ENCODE measurements around the gene SHPK. TPM values are rescaled to one million over a fixed set of nuclear protein-coding genes. Genes with fewer than 3 reads are reported as not detected.
A peak's percentile ranks its signal among the peaks of the same experiment; 100 is the strongest.

SHPK gene
- total RNA-seq, 6 donors from 2014 or later, result 10.5 to 25.1 (median 12.4) TPM

GRCh38 chr17:3610523-3610922 lies 25.5 kb downstream of the SHPK start:
- H3K27ac ChIP-seq, result no peak overlapping the region
- no peak for TF ChIP-seq POLR2AphosphoS5 (IDR thresholded peaks at IDR 0.05)
- TF ChIP-seq CTCF (IDR thresholded peaks at IDR 0.05), result no peak
- no peak for TF ChIP-seq POLR2A (IDR thresholded peaks at IDR 0.05)
- TF ChIP-seq EP300 (IDR thresholded peaks at IDR 0.05), result no peak
- no peak overlapping the region for H3K4me3 ChIP-seq
- H3K27me3 ChIP-seq, result no peaks in the 10 kb centered on the region
- DNase-seq, result no peak
- H3K36me3 ChIP-seq, result peaks cover 11 to 77% (median 56%) of the 10 kb centered on the region in 4 donors
- ATAC-seq (ENCODE audit: low FRiP score in 2 of 2), result no peak
- no peaks in the 10 kb centered on the region for H3K9me3 ChIP-seq
- H3K4me1 ChIP-seq, result no peaks in the 10 kb centered on the region
- WGBS, 2 donors, result 89 to 98% methylated on average over 12 to 14 of the region's 14 CpGs

GRCh38 chr17:3609689-3610088 lies 26.4 kb downstream of the SHPK start:
- no peak overlapping the region for H3K4me3 ChIP-seq
- no peaks in the 10 kb centered on the region for H3K27me3 ChIP-seq
- TF ChIP-seq POLR2AphosphoS5 (IDR thresholded peaks at IDR 0.05) (no peak), CTCF (IDR thresholded peaks at IDR 0.05) (no peak), POLR2A (IDR thresholded peaks at IDR 0.05) (no peak), EP300 (IDR thresholded peaks at IDR 0.05) (no peak)
- WGBS, 2 donors, result 94 to 98% methylated on average over 8 to 10 of the region's 10 CpGs
- DNase-seq (no peak), ATAC-seq (ENCODE audit: low FRiP score in 2 of 2) (no peak)
- no peak overlapping the region for H3K27ac ChIP-seq
- no peaks in the 10 kb centered on the region for H3K9me3 ChIP-seq
- H3K36me3 ChIP-seq, result peaks cover 11 to 68% (median 48%) of the 10 kb centered on the region in 4 donors
- no peaks in the 10 kb centered on the region for H3K4me1 ChIP-seq

GRCh38 chr17:3603870-3604259 lies 32.2 kb downstream of the SHPK start:
- DNase-seq (no peak), ATAC-seq (ENCODE audit: low FRiP score in 2 of 2) (no peak)
- H3K36me3 ChIP-seq, result peaks cover 0 to 25% (median 9%) of the 10 kb centered on the region in 4 donors
- no peak overlapping the region for H3K4me3 ChIP-seq
- TF ChIP-seq EP300 (IDR thresholded peaks at IDR 0.05), result no peak
- no peak for TF ChIP-seq POLR2A (IDR thresholded peaks at IDR 0.05)
- no peak for TF ChIP-seq CTCF (IDR thresholded peaks at IDR 0.05)
- no peak for TF ChIP-seq POLR2AphosphoS5 (IDR thresholded peaks at IDR 0.05)
- H3K4me1 ChIP-seq, result no peaks in the 10 kb centered on the region
- H3K9me3 ChIP-seq, result no peaks in the 10 kb centered on the region
- 90 to 100% methylated on average over 2 to 4 of the region's 4 CpGs for WGBS, 2 donors
- no peaks in the 10 kb centered on the region for H3K27me3 ChIP-seq
- H3K27ac ChIP-seq, result no peak overlapping the region

- H3K27ac ChIP-seq, result no peak overlapping the region
- ATAC-seq (ENCODE audit: low FRiP score in 2 of 2) (no peak), DNase-seq (no peak)
- H3K9me3 ChIP-seq, result no peaks in the 10 kb centered on the region
- 90 to 96% methylated on average over 17 of the region's 17 CpGs for WGBS, 2 donors
- no peak overlapping the region for H3K4me3 ChIP-seq
- H3K36me3 ChIP-seq, result peaks cover 0 to 23% (median 6%) of the 10 kb centered on the region in 4 donors
- no peaks in the 10 kb centered on the region for H3K27me3 ChIP-seq
- no peak for TF ChIP-seq CTCF (IDR thresholded peaks at IDR 0.05)
- no peak for TF ChIP-seq EP300 (IDR thresholded peaks at IDR 0.05)
- no peak for TF ChIP-seq POLR2AphosphoS5 (IDR thresholded peaks at IDR 0.05)
- no peak for TF ChIP-seq POLR2A (IDR thresholded peaks at IDR 0.05)
- H3K4me1 ChIP-seq, result no peaks in the 10 kb centered on the region
Observed at GRCh38 chr17:3603119-3603869, 32.8 kb downstream of the SHPK start.

GRCh38 chr17:3602499-3602898 lies 33.6 kb downstream of the SHPK start:
- 84 to 89% methylated on average over 16 of the region's 16 CpGs for WGBS, 2 donors
- TF ChIP-seq POLR2A (IDR thresholded peaks at IDR 0.05), result no peak
- TF ChIP-seq CTCF (IDR thresholded peaks at IDR 0.05), result peak in 4 of 6 experiments; percentile 27 to 44 (median 32)
- Histone ChIP-seq H3K27me3 (no peaks in the 10 kb centered on the region), H3K9me3 (no peaks in the 10 kb centered on the region), H3K36me3 (peaks cover 0 to 16% (median 4%) of the 10 kb centered on the region in 4 donors), H3K4me3 (no peak overlapping the region), H3K27ac (no peak overlapping the region), H3K4me1 (no peaks in the 10 kb centered on the region)
- no peak for ATAC-seq (ENCODE audit: low FRiP score in 2 of 2)
- no peak for DNase-seq

Measured in upper lobe of left lung (tissue), 6 donors.